Gastrocnemius medialis (tissue), 4 donors: ENCODE measurements around the gene WWOX. TPM values are rescaled to one million over a fixed set of nuclear protein-coding genes. Genes with fewer than 3 reads are reported as not detected.

Source experiments
- ATAC-seq, 2 donors: fragments of 150-250 bp; one replicate each; pipeline ENCODE4 v1.9.1; 2016
- DNase-seq, 2 donors: peaks; one replicate each; pipeline ENCODE4 v3.0.0-alpha.2; 2019
- H3K27ac ChIP-seq, 4 donors: fragments of 200-600 bp; sonication (generic); 1 replicate in 1 of 4; 2 replicates in 3 of 4; pipeline ENCODE4 v1.5.1; 2016 to 2018; ENCODE audit warnings: mild to moderate bottlenecking in 2 of 4, moderate library complexity in 1 of 4
- H3K27me3 ChIP-seq, 3 donors: fragments of 200-600 bp; sonication (generic) in 2 of 3; 1 replicate in 1 of 3; 2 replicates in 2 of 3; pipeline versions ENCODE4 v1.5.1 to v1.6.0; 2016 to 2019; ENCODE audit warnings: mild to moderate bottlenecking in 1 of 3, moderate library complexity in 1 of 3
- H3K36me3 ChIP-seq, 2 donors: fragments of 200-600 bp; sonication (generic) in 1 of 2; one replicate each; pipeline ENCODE4 v1.5.1; 2017 to 2018
- H3K4me1 ChIP-seq, 2 donors: fragments of 200-600 bp; sonication (generic) in 1 of 2; one replicate each; pipeline ENCODE4 v1.5.1; 2016 to 2017; ENCODE audit warnings: mild to moderate bottlenecking in 2 of 2
- H3K4me3 ChIP-seq, 4 donors: fragments of 200-600 bp; sonication (generic) in 3 of 4; 1 replicate in 1 of 4; 2 replicates in 3 of 4; pipeline ENCODE4 v1.5.1; 2016 to 2019; ENCODE audit warnings: mild to moderate bottlenecking in 2 of 4
- H3K9me3 ChIP-seq, 3 donors: fragments of 200-600 bp; sonication (generic) in 2 of 3; 1 replicate in 1 of 3; 2 replicates in 2 of 3; pipeline ENCODE4 v1.5.1; 2016 to 2019
- CTCF ChIP-seq, 5 experiments: fragments of 450-650 bp in 3 of 5; fragments of 200-600 bp in 2 of 5; sonication (generic) in 2 of 5; IDR thresholded peaks in 4 of 5; conservative IDR thresholded peaks in 1 of 5; 1 replicate in 4 of 5; 2 replicates in 1 of 5; pipeline ENCODE4 v1.5.1; 2016 to 2019; ENCODE audit warnings: antibody characterized with exemption in 5 of 5, mild to moderate bottlenecking in 3 of 5, moderate library complexity in 3 of 5
- POLR2A ChIP-seq, 2 donors: fragments of 450-650 bp; IDR thresholded peaks; one replicate each; pipeline ENCODE4 v1.6.1; 2017; ENCODE audit warnings: antibody characterized with exemption in 2 of 2, mild to moderate bottlenecking in 2 of 2, moderate library complexity in 2 of 2
- in situ Hi-C, 4 donors: fragments of 200-750 bp; cut with MboI; loops; one replicate each; pipeline versions ENCODE4 v1.15.0 to v1.8.0; 2017; ENCODE audit warnings: low sequenced_read_pairs in 4 of 4
- intact Hi-C: fragments of 100-400 bp; cut with DNase I; formaldehyde crosslinking; loops from one replicate; pipeline ENCODE4 v1.15.1; 2023; ENCODE audit warnings: low total_unique reads
- total RNA-seq, 4 donors: library from RNA; depleted of rRNA; stranded (reverse); fragments of >200 nt; gene quantifications; one replicate each; pipeline versions ENCODE4 v1.1.0 to v1.2.3, GENCODE V29; 2016

The WWOX gene
- total RNA-seq, 4 donors from 2014 or later, result 3.3 to 13.0 (median 6.0) TPM

- Histone ChIP-seq H3K4me1 (no peaks in the 10 kb centered on the region), H3K9me3 (no peaks in the 10 kb centered on the region), H3K27me3 (no peaks in the 10 kb centered on the region), H3K36me3 (no peaks in the 10 kb centered on the region), H3K27ac (no peak overlapping the region), H3K4me3 (no peak overlapping the region)
- DNase-seq, result no peak
- no peak for ATAC-seq
- intact Hi-C loops, result no loop called here
- in situ Hi-C loops, result loop anchor here in 1 of 4 donors (25.0 kb wide), 1 partner anchor 309 kb away; no protein-coding TSS in a partner anchor
- TF ChIP-seq CTCF (IDR thresholded peaks at IDR 0.05 in 4 of 5, conservative IDR thresholded peaks at IDR 0.05 in 1 of 5), result no peak
- no peak for TF ChIP-seq POLR2A (IDR thresholded peaks at IDR 0.05)
Measured at GRCh38 chr16:78446486-78446885, 347.0 kb downstream of the WWOX start.

- in situ Hi-C loops (loop anchor here in 1 of 4 donors (25.0 kb wide), 1 partner anchor 310 kb away; no protein-coding TSS in a partner anchor), intact Hi-C loops (no loop called here)
- DNase-seq (no peak), ATAC-seq (no peak)
- no peak overlapping the region for H3K4me3 ChIP-seq
- no peaks in the 10 kb centered on the region for H3K27me3 ChIP-seq
- no peak overlapping the region for H3K27ac ChIP-seq
- TF ChIP-seq POLR2A (IDR thresholded peaks at IDR 0.05), result no peak
- no peak for TF ChIP-seq CTCF (IDR thresholded peaks at IDR 0.05 in 4 of 5, conservative IDR thresholded peaks at IDR 0.05 in 1 of 5)
- no peaks in the 10 kb centered on the region for H3K36me3 ChIP-seq
- H3K9me3 ChIP-seq, result no peaks in the 10 kb centered on the region
- no peaks in the 10 kb centered on the region for H3K4me1 ChIP-seq
Measured at GRCh38 chr16:78446992-78447563, 347.6 kb downstream of the WWOX start.

- TF ChIP-seq POLR2A (IDR thresholded peaks at IDR 0.05) (no peak), CTCF (IDR thresholded peaks at IDR 0.05 in 4 of 5, conservative IDR thresholded peaks at IDR 0.05 in 1 of 5) (no peak)
- no peak overlapping the region for H3K27ac ChIP-seq
- H3K4me3 ChIP-seq, result no peak overlapping the region
- in situ Hi-C loops, result loop anchor here in 1 of 4 donors (25.0 kb wide), 1 partner anchor 311 kb away; no protein-coding TSS in a partner anchor
- H3K4me1 ChIP-seq, result no peaks in the 10 kb centered on the region
- intact Hi-C loops, result no loop called here
- no peak for ATAC-seq
- DNase-seq, result no peak
- no peaks in the 10 kb centered on the region for H3K9me3 ChIP-seq
- no peaks in the 10 kb centered on the region for H3K27me3 ChIP-seq
- H3K36me3 ChIP-seq, result no peaks in the 10 kb centered on the region
Measured at GRCh38 chr16:78448658-78449271, 349.3 kb downstream of the WWOX start.

DNA sequence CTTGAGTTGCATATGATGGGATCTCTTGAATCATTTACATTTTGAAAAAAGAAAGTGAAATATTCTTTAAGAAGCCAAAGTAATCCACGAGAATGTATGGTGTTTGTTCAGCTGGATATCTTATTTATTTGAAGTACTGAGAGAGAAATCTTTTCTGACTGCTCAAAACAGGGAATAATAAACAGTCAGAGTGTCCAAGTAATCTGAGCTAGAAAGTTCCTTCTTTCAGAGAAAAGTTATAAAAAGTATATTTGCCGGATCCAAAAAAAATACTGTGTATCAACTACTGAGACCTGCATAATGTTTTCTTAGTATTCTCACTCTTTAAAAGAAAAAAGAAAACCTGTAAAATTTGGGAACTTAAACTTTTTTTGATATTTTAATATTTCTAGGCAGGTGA, 350.8 kb downstream of the WWOX start:
- Histone ChIP-seq H3K36me3 (no peaks in the 10 kb centered on the region), H3K4me1 (no peaks in the 10 kb centered on the region), H3K27me3 (no peaks in the 10 kb centered on the region), H3K27ac (no peak overlapping the region), H3K4me3 (no peak overlapping the region), H3K9me3 (no peaks in the 10 kb centered on the region)
- in situ Hi-C loops (no loop called here), intact Hi-C loops (no loop called here)
- ATAC-seq, result no peak
- TF ChIP-seq CTCF (IDR thresholded peaks at IDR 0.05 in 4 of 5, conservative IDR thresholded peaks at IDR 0.05 in 1 of 5) (no peak), POLR2A (IDR thresholded peaks at IDR 0.05) (no peak)
- no peak for DNase-seq
